H9 (cell line): ENCODE data around the gene SLC22A16. TPM values are rescaled to one million over a fixed set of nuclear protein-coding genes. Genes with fewer than 3 reads are reported as not detected.

Source experiments
- DNase-seq: peaks from one replicate; pipeline ENCODE4 v3.0.0-alpha.2; 2017
- H2AFZ ChIP-seq: one replicate; pipeline ENCODE4 v1.6.1; 2013; ENCODE audit warnings: mild to moderate bottlenecking, low read length, control low read depth, moderate library complexity
- H2AK5ac ChIP-seq: 2 replicates; pipeline ENCODE4 v1.6.1; 2013; ENCODE audit warnings: low read length, control low read depth, mixed read lengths; ENCODE audit not compliant: insufficient read length
- H2BK120ac ChIP-seq: one replicate; pipeline ENCODE4 v1.6.1; 2013; ENCODE audit warnings: low read depth, mild to moderate bottlenecking, low read length, control low read depth, inconsistent platforms; ENCODE audit not compliant: poor library complexity, severe bottlenecking
- H2BK12ac ChIP-seq: 2 replicates; pipeline ENCODE4 v1.6.1; 2013; ENCODE audit warnings: low read length, control low read depth, mixed read lengths, low read depth; ENCODE audit not compliant: insufficient read length
- H2BK15ac ChIP-seq: 2 replicates; pipeline ENCODE4 v1.6.1; 2013; ENCODE audit warnings: low read depth, low read length, control low read depth
- H2BK20ac ChIP-seq: one replicate; pipeline ENCODE4 v1.6.1; 2013; ENCODE audit warnings: low read depth, mild to moderate bottlenecking, low read length, control low read depth, inconsistent platforms; ENCODE audit not compliant: poor library complexity, severe bottlenecking
- H2BK5ac ChIP-seq: 2 replicates; pipeline ENCODE4 v1.6.1; 2013; ENCODE audit warnings: low read length, control low read depth, mixed read lengths; ENCODE audit not compliant: insufficient read length
- H3K14ac ChIP-seq: 2 replicates; pipeline ENCODE4 v1.6.1; 2013; ENCODE audit warnings: low read length, control low read depth; ENCODE audit not compliant: insufficient read depth
- H3K18ac ChIP-seq: 2 replicates; pipeline ENCODE4 v1.6.1; 2013; ENCODE audit warnings: low read depth, mild to moderate bottlenecking, mixed read lengths, low read length, control low read depth; ENCODE audit not compliant: insufficient read length
- H3K23ac ChIP-seq: 2 replicates; pipeline ENCODE4 v1.6.1; 2013; ENCODE audit warnings: low read length, control low read depth, mixed read lengths, low read depth; ENCODE audit not compliant: insufficient read length
- H3K23me2 ChIP-seq: 2 replicates; pipeline ENCODE4 v1.6.1; 2013; ENCODE audit warnings: low read depth, mild to moderate bottlenecking, mixed read lengths, low read length, control low read depth; ENCODE audit not compliant: insufficient read length, poor library complexity, severe bottlenecking
- H3K27ac ChIP-seq: 2 replicates; pipeline ENCODE4 v1.5.1; 2013; ENCODE audit warnings: low read length, control low read depth, mixed read lengths, low read depth; ENCODE audit not compliant: insufficient read length
- H3K27me3 ChIP-seq: 2 replicates; pipeline ENCODE4 v1.6.1; 2013; ENCODE audit warnings: low read length, control low read depth, inconsistent platforms; ENCODE audit not compliant: insufficient read depth
- H3K4ac ChIP-seq: 2 replicates; pipeline ENCODE4 v1.6.1; 2013; ENCODE audit warnings: low read depth, mild to moderate bottlenecking, control low read depth, inconsistent platforms, low read length, moderate library complexity
- H3K4me1 ChIP-seq: 2 replicates; pipeline ENCODE4 v1.6.1; 2013; ENCODE audit warnings: low read length, control low read depth, inconsistent platforms; ENCODE audit not compliant: insufficient read depth
- H3K4me2 ChIP-seq: 2 replicates; pipeline ENCODE4 v1.6.1; 2013; ENCODE audit warnings: low read length, control low read depth, mixed read lengths; ENCODE audit not compliant: insufficient read length, insufficient read depth
- H3K56ac ChIP-seq: 2 replicates; pipeline ENCODE4 v1.6.1; 2013; ENCODE audit warnings: low read depth, mild to moderate bottlenecking, mixed read lengths, low read length, control low read depth; ENCODE audit not compliant: insufficient read length
- H3K79me1 ChIP-seq: 2 replicates; pipeline ENCODE4 v1.6.1; 2013; ENCODE audit warnings: low read depth, mild to moderate bottlenecking, moderate library complexity, low read length, control low read depth, inconsistent platforms; ENCODE audit not compliant: insufficient read depth, poor library complexity, severe bottlenecking
- H3K79me2 ChIP-seq: 2 replicates; pipeline ENCODE4 v1.6.1; 2013; ENCODE audit warnings: low read length, control low read depth, inconsistent platforms; ENCODE audit not compliant: insufficient read depth
- H3K9ac ChIP-seq: 2 replicates; pipeline ENCODE4 v1.6.1; 2013; ENCODE audit warnings: low read length, control low read depth, mixed read lengths; ENCODE audit not compliant: insufficient read length; ENCODE audit errors: extremely low read depth
- H3K9me3 ChIP-seq: one replicate; pipeline ENCODE4 v1.6.1; 2013; ENCODE audit warnings: low read depth, low read length, inconsistent platforms; ENCODE audit not compliant: control insufficient read depth
- H3T11ph ChIP-seq: one replicate; pipeline ENCODE4 v1.6.1; 2013; ENCODE audit warnings: mild to moderate bottlenecking, low read length, control low read depth, inconsistent platforms
- H4K20me1 ChIP-seq: one replicate; pipeline ENCODE4 v1.6.1; 2013; ENCODE audit not compliant: control insufficient read depth, insufficient read length, insufficient read depth
- H4K5ac ChIP-seq: 2 replicates; pipeline ENCODE4 v1.6.1; 2013; ENCODE audit warnings: low read depth, mild to moderate bottlenecking, mixed read lengths, low read length, control low read depth; ENCODE audit not compliant: insufficient read length
- H4K8ac ChIP-seq: replicated peaks from 2 replicates; pipeline ENCODE4 v1.6.1; 2013; ENCODE audit warnings: low read length, control low read depth, mixed read lengths, low read depth; ENCODE audit not compliant: insufficient read length
- H4K91ac ChIP-seq: 2 replicates; pipeline ENCODE4 v1.6.1; 2013; ENCODE audit warnings: low read depth, mild to moderate bottlenecking, moderate library complexity, mixed read lengths, low read length, control low read depth; ENCODE audit not compliant: insufficient read length
- H3K27ac Mint-ChIP-seq, 3 experiments: 2 replicates in 2 of 3; 3 replicates in 1 of 3; pipeline ENCODE4 v1.8.0; 2020 to 2021; ENCODE audit warnings: mixed read lengths in 3 of 3, mild to moderate bottlenecking in 1 of 3, moderate library complexity in 1 of 3
- H3K27me3 Mint-ChIP-seq: 2 replicates; pipeline ENCODE4 v1.8.0; 2021; ENCODE audit warnings: low read depth, mild to moderate bottlenecking, moderate library complexity, mixed read lengths
- H3K36me3 Mint-ChIP-seq, 3 experiments: 2 replicates in 2 of 3; 3 replicates in 1 of 3; pipeline ENCODE4 v1.8.0; 2020 to 2021; ENCODE audit warnings: low read depth in 3 of 3, mixed read lengths in 3 of 3; ENCODE audit not compliant: insufficient read depth in 1 of 3
- H3K4me1 Mint-ChIP-seq, 2 experiments: 2 replicates each; pipeline ENCODE4 v1.8.0; 2020; ENCODE audit warnings: mixed read lengths in 2 of 2
- H3K4me3 Mint-ChIP-seq, 2 experiments: 2 replicates in 1 of 2; 3 replicates in 1 of 2; pipeline ENCODE4 v1.8.0; 2020 to 2021; ENCODE audit warnings: mild to moderate bottlenecking in 2 of 2, mixed read lengths in 2 of 2, moderate library complexity in 1 of 2
- H3K9me3 Mint-ChIP-seq, 2 experiments: 2 replicates in 1 of 2; 3 replicates in 1 of 2; pipeline ENCODE4 v1.8.0; 2020; ENCODE audit warnings: mild to moderate bottlenecking in 2 of 2, mixed read lengths in 2 of 2, moderate library complexity in 1 of 2
- CTCF ChIP-seq: fragments of 200-600 bp; sonication (generic); conservative IDR thresholded peaks from 3 replicates; pipeline ENCODE4 v1.8.0; 2021; ENCODE audit warnings: antibody characterized with exemption, mild to moderate bottlenecking
- WGBS: extraction: QIAGEN DNeasy Blood & Tissue Kit; methylation state at CpG from one replicate; pipeline ENCODE4 v1.1.7; 2013; ENCODE audit warnings: missing lambda C conversion rate, low lambda C conversion rate, mixed read lengths; ENCODE audit not compliant: insufficient read length; ENCODE audit errors: extremely low coverage; 5-methylcytosine and 5-hydroxymethylcytosine counted together
- total RNA-seq: library from RNA; stranded (reverse); gene quantifications from 2 replicates; pipeline ENCODE4 v1.2.1, GENCODE V29; 2021

SLC22A16 gene
- total RNA-seq, 1 experiment from 2014 or later, result not detected

GRCh38 chr6:110440026-110440425 is 36.4 kb downstream of the SLC22A16 start:
- Histone ChIP-seq H3K9ac (no peak overlapping the region), H3K18ac (no peak overlapping the region), H3K14ac (no peak overlapping the region), H3K23me2 (no peaks in the 10 kb centered on the region), H2BK15ac (no peak overlapping the region), H3K4me1 (no peaks in the 10 kb centered on the region; the same call in 1 of the 2 replicates), H3K27me3 (no peaks in the 10 kb centered on the region), H2BK120ac (no peak overlapping the region), H3K4ac (no peak overlapping the region), H3K79me2 (no peaks in the 10 kb centered on the region), H4K8ac (no peak overlapping the region), H4K91ac (no peak overlapping the region), H2BK5ac (no peak overlapping the region), H4K5ac (no peak overlapping the region), H3K79me1 (no peaks in the 10 kb centered on the region), H3K56ac (no peak overlapping the region), H4K20me1 (no peaks in the 10 kb centered on the region), H2AFZ (no peak overlapping the region), H3K4me2 (no peak overlapping the region), H2BK12ac (no peak overlapping the region), H2AK5ac (no peak overlapping the region), H3T11ph (no peak overlapping the region), H3K9me3 (no peaks in the 10 kb centered on the region), H2BK20ac (no peak overlapping the region), H3K23ac (no peak overlapping the region), H3K27ac (no peak overlapping the region)
- no peak overlapping the region for H3K27ac Mint-ChIP-seq
- H3K9me3 Mint-ChIP-seq, result peaks cover 0 to 6% of the 10 kb centered on the region in 2 experiments; a peak in 3 of 5 replicates
- WGBS, result no CpG with 5 or more reads among the region's 4 CpGs
- no peaks in the 10 kb centered on the region for H3K36me3 Mint-ChIP-seq
- DNase-seq, result no peak
- no peak overlapping the region for H3K4me3 Mint-ChIP-seq
- H3K4me1 Mint-ChIP-seq, result no peaks in the 10 kb centered on the region
- TF ChIP-seq CTCF, result no peak
- H3K27me3 Mint-ChIP-seq, result no peaks in the 10 kb centered on the region; the same call in 1 of the 2 replicates
